Measurements from ENCODE around the gene GP1BA.

- TF ChIP-seq NR2C2 (CRISPR knock-in tag; IDR thresholded peaks at IDR 0.05) (no peak), USF2 (CRISPR knock-in tag; IDR thresholded peaks at IDR 0.05) (no peak), CTCF (IDR thresholded peaks at IDR 0.05) (no peak), E2F4 (CRISPR knock-in tag; IDR thresholded peaks at IDR 0.05; ENCODE audit: borderline replicate concordance, low read depth) (no peak), JUN (CRISPR knock-in tag; IDR thresholded peaks at IDR 0.05) (no peak), MAX (CRISPR knock-in tag; IDR thresholded peaks at IDR 0.05) (no peak), ZBTB43 (CRISPR knock-in tag; IDR thresholded peaks at IDR 0.05) (no peak), MLX (CRISPR knock-in tag; IDR thresholded peaks at IDR 0.05) (no peak)
Observed at GRCh38 chr17:4950075-4950745, 18.1 kb downstream of the GP1BA start.
